DOHH2 (cell line): ENCODE data around the gene POU6F1.
A peak's percentile ranks its signal among the peaks of the same experiment; 100 is the strongest.

Experiments
- H3F3A ChIP-seq: fragments of 200-600 bp; sonication (generic), shearing (Covaris generic); 2 replicates; pipeline ENCODE4 v1.6.0; 2016; ENCODE audit warnings: antibody characterized with exemption, mild to moderate bottlenecking; ENCODE audit not compliant: control insufficient read depth, insufficient read depth
- H3K27ac ChIP-seq: fragments of 200-600 bp; sonication (generic); 2 replicates; pipeline ENCODE4 v1.5.1; 2014; ENCODE audit warnings: low read depth, mild to moderate bottlenecking, low read length, moderate library complexity
- H3K27me3 ChIP-seq: fragments of 200-600 bp; sonication (generic); 2 replicates; pipeline ENCODE4 v1.6.1; 2014; ENCODE audit warnings: mild to moderate bottlenecking, low read length, mixed read lengths; ENCODE audit not compliant: control insufficient read depth
- H3K36me3 ChIP-seq: fragments of 200-600 bp; sonication (generic); 2 replicates; pipeline ENCODE4 v1.6.1; 2014; ENCODE audit warnings: mild to moderate bottlenecking, low read length, moderate library complexity, mixed read lengths; ENCODE audit not compliant: control insufficient read depth
- H3K4me1 ChIP-seq: fragments of 200-600 bp; sonication (generic); 2 replicates; pipeline ENCODE4 v1.6.1; 2014; ENCODE audit warnings: mild to moderate bottlenecking, low read length, mixed read lengths; ENCODE audit not compliant: control insufficient read depth
- H3K4me2 ChIP-seq: fragments of 200-600 bp; sonication (generic); 2 replicates; pipeline ENCODE4 v1.6.0; 2014; ENCODE audit warnings: mild to moderate bottlenecking, low read length, moderate library complexity
- H3K4me3 ChIP-seq: fragments of 200-600 bp; sonication (generic); 2 replicates; pipeline ENCODE4 v1.5.1; 2014; ENCODE audit warnings: mild to moderate bottlenecking, low read length, mixed read lengths
- H3K79me2 ChIP-seq: fragments of 200-600 bp; sonication (generic); 2 replicates; pipeline ENCODE4 v1.6.1; 2014; ENCODE audit warnings: mild to moderate bottlenecking, low read length, mixed read lengths; ENCODE audit not compliant: control insufficient read depth
- H3K9me2 ChIP-seq: fragments of 200-600 bp; sonication (generic); replicated peaks from 2 replicates; pipeline ENCODE4 v1.6.1; 2014; ENCODE audit warnings: mild to moderate bottlenecking, low read length, mixed read lengths; ENCODE audit not compliant: control insufficient read depth
- H3K9me3 ChIP-seq: fragments of 200-600 bp; sonication (generic); 2 replicates; pipeline ENCODE4 v1.6.1; 2014; ENCODE audit warnings: antibody characterized with exemption, low read length, mixed read lengths; ENCODE audit not compliant: control insufficient read depth, insufficient read depth
- H4K20me1 ChIP-seq: fragments of 200-600 bp; sonication (generic); 2 replicates; pipeline ENCODE4 v1.6.0; 2014; ENCODE audit warnings: low read depth, mild to moderate bottlenecking, antibody characterized with exemption, low read length, moderate library complexity; ENCODE audit not compliant: control insufficient read depth, insufficient read depth
- EZH2phosphoT487 ChIP-seq: fragments of 200-600 bp; sonication (generic); IDR thresholded peaks from 2 replicates; pipeline ENCODE4 v1.6.1; 2017; ENCODE audit warnings: borderline replicate concordance, mild to moderate bottlenecking, antibody characterized with exemption, low read length, moderate library complexity, mixed read lengths
- TF ChIP-seq, protein P1 (sequence below): fragments of 200-600 bp; sonication (generic); IDR thresholded peaks from one replicate; pipeline ENCODE4 v1.5.1; 2014; ENCODE audit warnings: antibody characterized with exemption, mild to moderate bottlenecking, low read depth, low read length; ENCODE audit not compliant: poor library complexity, severe bottlenecking

The POU6F1 gene

DNA sequence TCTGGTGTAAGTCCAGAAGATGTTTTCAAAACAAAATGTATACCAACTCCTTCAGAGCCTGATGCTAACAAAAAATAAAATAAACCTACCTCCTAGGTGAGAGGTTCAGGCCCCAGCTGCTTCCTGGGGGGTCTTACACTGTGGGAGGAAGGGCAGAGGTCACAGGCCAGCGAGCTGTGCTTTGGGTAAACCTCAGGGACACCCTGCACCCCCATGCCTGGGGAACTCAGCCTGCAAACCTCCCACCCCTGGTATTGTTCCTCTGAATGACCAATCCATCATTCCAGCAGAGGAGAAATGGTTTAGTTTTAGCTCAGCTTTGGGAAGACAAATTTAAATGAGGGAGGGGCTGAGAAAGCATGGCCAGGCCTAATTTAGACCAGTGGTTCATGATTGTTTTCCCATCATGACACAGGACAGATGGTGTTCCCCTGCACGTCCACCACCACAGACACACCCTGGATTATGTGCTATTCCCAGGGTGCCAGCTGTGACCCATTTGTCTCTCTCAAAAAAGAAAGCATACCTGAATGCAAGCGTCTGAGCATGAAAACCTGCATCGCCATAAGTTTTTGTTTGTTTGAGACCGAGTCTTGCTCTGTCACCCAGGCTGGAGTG is 30.4 kb downstream of the POU6F1 start:
- Histone ChIP-seq H3K9me3 (no peaks in the 10 kb centered on the region), H3K36me3 (no peaks in the 10 kb centered on the region), H3K27ac (no peak overlapping the region), H3K27me3 (peaks cover 2% of the 10 kb centered on the region; the same call in 1 of the 2 replicates), H3K9me2 (no peaks in the 10 kb centered on the region), H3K4me1 (peaks cover 33% of the 10 kb centered on the region), H3K4me2 (0 out of 2 replicates have a peak overlapping the region, but pooled peaks have one; percentile 5), H4K20me1 (no peaks in the 10 kb centered on the region), H3K79me2 (no peaks in the 10 kb centered on the region), H3K4me3 (no peak overlapping the region), H3F3A (no peaks in the 10 kb centered on the region)
- TF ChIP-seq, protein P1, sequence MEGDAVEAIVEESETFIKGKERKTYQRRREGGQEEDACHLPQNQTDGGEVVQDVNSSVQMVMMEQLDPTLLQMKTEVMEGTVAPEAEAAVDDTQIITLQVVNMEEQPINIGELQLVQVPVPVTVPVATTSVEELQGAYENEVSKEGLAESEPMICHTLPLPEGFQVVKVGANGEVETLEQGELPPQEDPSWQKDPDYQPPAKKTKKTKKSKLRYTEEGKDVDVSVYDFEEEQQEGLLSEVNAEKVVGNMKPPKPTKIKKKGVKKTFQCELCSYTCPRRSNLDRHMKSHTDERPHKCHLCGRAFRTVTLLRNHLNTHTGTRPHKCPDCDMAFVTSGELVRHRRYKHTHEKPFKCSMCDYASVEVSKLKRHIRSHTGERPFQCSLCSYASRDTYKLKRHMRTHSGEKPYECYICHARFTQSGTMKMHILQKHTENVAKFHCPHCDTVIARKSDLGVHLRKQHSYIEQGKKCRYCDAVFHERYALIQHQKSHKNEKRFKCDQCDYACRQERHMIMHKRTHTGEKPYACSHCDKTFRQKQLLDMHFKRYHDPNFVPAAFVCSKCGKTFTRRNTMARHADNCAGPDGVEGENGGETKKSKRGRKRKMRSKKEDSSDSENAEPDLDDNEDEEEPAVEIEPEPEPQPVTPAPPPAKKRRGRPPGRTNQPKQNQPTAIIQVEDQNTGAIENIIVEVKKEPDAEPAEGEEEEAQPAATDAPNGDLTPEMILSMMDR = no peak
- no peak for TF ChIP-seq EZH2phosphoT487

DNA sequence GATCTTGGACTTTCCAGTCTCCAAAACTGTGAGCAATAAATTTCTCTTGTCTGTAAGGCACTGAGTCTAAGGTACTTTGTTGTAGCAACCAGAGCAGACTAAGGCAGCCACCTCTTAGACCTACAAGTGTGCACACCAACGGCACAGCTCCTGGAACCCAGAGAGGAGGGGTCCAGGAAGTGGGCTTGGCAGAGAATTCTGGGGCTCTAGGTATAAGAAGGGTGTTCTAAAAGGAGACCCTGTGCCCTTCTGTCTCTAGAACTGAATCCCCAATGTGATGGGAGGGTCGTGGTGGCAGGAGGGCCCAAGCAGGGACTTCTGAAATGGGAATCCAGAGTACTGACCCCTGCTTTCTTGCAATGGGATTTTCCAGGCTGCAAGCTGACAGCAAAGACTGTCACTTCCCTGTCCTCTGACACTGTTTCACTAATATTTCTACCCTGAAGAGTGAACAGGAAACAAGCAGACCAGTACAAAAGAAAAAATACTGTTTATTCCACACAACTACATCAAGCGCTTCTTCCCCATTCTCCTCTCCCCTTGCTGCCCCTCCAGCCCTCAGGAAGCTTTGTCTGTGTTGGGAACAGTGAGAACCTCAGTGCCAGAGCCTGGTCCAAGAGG is 31.3 kb downstream of the POU6F1 start:
- H3K36me3 ChIP-seq = no peaks in the 10 kb centered on the region
- no peaks in the 10 kb centered on the region for H3K9me2 ChIP-seq
- H3K4me2 ChIP-seq = peak overlapping the region; percentile 30
- H3F3A ChIP-seq = no peaks in the 10 kb centered on the region
- no peak overlapping the region for H3K27ac ChIP-seq
- no peak for TF ChIP-seq EZH2phosphoT487
- TF ChIP-seq, protein P1 = no peak
- H3K27me3 ChIP-seq = peaks cover 2% of the 10 kb centered on the region; the same call in 1 of the 2 replicates
- H3K79me2 ChIP-seq = no peaks in the 10 kb centered on the region
- peak overlapping the region; percentile 17; the same call in 1 of the 2 replicates for H3K4me3 ChIP-seq
- H4K20me1 ChIP-seq = no peaks in the 10 kb centered on the region
- no peaks in the 10 kb centered on the region for H3K9me3 ChIP-seq
- H3K4me1 ChIP-seq = peaks cover 33% of the 10 kb centered on the region

DNA sequence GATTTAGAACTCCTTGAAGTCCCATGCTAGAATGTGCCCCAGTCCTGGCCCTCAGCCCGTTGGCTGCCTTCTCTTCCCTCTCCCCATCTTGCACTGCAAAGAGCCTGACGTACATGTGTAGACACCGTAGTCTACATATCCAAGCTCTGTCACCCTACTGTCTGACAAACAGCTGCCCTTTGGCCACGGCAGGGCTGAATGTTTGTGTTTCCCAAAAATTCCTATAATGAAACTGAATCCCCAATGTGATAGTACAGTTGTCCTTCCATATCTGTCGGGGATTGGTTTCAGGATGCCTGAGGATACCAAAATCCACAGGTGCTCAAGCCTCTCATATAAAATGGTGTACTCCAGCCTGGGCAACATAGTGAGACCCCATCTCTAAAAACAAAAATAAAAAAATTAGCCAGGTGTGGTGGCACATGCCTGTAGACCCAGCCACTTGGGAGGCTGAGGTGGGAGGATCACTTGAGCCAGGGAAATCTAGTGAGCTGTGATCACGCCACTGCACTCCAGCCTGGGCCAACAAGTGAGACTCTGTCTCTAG is 32.6 kb downstream of the POU6F1 start:
- H3K4me2 ChIP-seq = no peak overlapping the region
- H3K9me3 ChIP-seq = no peaks in the 10 kb centered on the region
- H3K79me2 ChIP-seq = no peaks in the 10 kb centered on the region
- no peaks in the 10 kb centered on the region for H4K20me1 ChIP-seq
- H3K36me3 ChIP-seq = no peaks in the 10 kb centered on the region
- H3K9me2 ChIP-seq = no peaks in the 10 kb centered on the region
- TF ChIP-seq EZH2phosphoT487 = no peak
- TF ChIP-seq, protein P1 = no peak
- H3K27ac ChIP-seq = no peak overlapping the region
- H3F3A ChIP-seq = no peaks in the 10 kb centered on the region
- H3K27me3 ChIP-seq = peaks cover 2% of the 10 kb centered on the region; the same call in 1 of the 2 replicates
- peaks cover 33% of the 10 kb centered on the region for H3K4me1 ChIP-seq
- no peak overlapping the region for H3K4me3 ChIP-seq
